Measurements from ENCODE around the gene KRTAP19-7.

The KRTAP19-7 gene, protein sequence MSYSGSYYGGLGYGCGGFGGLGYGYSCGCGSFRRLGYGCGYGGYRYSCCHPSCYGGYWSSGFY

DNA sequence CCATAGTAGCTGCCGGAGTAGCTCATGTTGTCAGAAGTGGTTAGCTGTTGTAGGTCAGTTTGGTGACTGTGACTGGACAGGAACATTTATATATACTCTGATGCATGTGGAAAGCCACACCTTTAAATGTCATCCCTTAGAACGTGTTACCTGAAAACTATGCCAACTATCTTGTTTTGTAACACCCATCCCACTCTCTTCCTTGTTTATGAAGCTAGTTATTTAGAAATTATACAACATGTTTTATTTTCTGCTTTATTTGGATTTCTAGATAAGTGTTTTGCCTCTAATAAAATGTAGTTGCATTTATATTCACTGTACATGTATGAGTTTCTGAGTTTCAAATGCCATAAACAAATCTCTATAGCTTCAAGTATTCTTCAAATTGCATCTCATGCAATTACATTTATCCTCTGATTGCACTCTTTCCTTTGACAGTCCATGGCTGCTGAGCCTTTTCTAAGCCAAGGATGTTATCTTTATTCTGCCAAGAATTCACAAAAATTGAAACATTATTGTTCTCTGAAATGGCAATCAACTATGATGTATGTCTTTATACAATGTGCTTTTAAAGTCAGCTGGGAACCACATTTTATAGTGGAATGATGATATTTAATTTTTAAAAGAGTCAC, at the start of gene KRTAP19-7:
Gene KRTAP19-7 (minus strand): TSS at position 51 of the 632 bp plus-strand sequence. CDS start 25 bp downstream, at position 26.
- Histone ChIP-seq H3K9ac (ENCODE audit: low read length) (no peak within 1 kb of the TSS), H3K9me3 (ENCODE audit: control insufficient read depth, low read depth, low read length) (no peaks in the 10 kb centered on the region), H3K27me3 (ENCODE audit: control insufficient read depth, insufficient read depth, low read length) (no peaks in the 10 kb centered on the region)

DNA sequence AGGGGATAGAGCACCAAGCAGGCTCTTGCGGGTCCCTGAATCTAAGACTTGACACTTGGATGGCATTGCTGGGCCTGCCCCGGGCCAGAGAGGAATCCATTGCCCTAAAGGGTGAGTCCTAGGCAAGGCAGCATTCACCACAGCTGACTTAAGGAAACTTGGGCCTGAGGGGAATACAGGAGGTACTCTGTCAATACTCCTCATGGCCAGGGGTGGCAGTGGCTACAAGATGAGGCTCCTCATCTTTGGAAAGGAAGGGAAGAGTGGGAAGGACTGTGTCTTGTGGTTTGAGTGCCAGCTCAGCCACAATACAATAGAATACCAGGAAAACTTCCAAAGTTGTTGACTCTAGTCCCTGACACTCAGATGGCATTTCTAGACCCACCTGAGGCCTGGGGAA, 44.9 kb upstream of the KRTAP19-7 start:
- H3K4me1 ChIP-seq (ENCODE audit: control insufficient read depth, low read depth, low read length): no peaks in the 10 kb centered on the region
- no peaks in the 10 kb centered on the region for H3K27me3 ChIP-seq (ENCODE audit: control insufficient read depth, insufficient read depth, low read length)
- no peaks in the 10 kb centered on the region for H3K36me3 ChIP-seq (ENCODE audit: control insufficient read depth, low read depth, low read length)
- H3K27ac ChIP-seq (ENCODE audit: low read length): no peak overlapping the region
- no peaks in the 10 kb centered on the region for H3K9me3 ChIP-seq (ENCODE audit: control insufficient read depth, low read depth, low read length)
- no peak overlapping the region for H3K9ac ChIP-seq (ENCODE audit: low read length)
- no peak overlapping the region for H3K4me3 ChIP-seq (ENCODE audit: low read length)

More for the DNA sequence above, at the start of gene KRTAP19-7:
- Histone ChIP-seq H3K36me3 (ENCODE audit: control insufficient read depth, low read depth, low read length) (no peaks in the 10 kb centered on the region), H3K27ac (ENCODE audit: low read length) (no peak within 1 kb of the TSS), H3K4me1 (ENCODE audit: control insufficient read depth, low read depth, low read length) (no peaks in the 10 kb centered on the region), H3K4me3 (ENCODE audit: low read length) (no peak within 1 kb of the TSS)

DNA sequence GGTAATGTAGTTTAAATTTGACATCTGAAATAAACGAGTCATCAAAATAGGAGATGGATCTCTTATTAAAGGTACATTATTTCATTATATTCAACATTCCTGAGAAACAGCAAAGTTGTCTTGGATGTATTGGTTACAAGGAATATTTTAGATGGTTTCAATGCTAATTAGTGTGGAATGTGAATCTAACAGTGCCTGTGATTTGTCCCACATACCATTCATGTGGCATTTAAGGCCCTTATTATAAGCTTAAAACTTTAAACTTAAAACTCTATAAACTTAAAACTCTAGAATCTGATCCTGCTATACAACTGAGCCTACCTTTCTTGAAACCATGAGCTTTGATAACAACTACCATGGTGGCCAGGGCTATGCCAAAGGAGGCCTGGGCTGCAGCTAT, 39.7 kb upstream of the KRTAP19-7 start, which contains the start of gene KRTAP22-1:
Gene KRTAP22-1 (plus strand): TSS at position 301 of the 400 bp plus-strand sequence.
- no peaks in the 10 kb centered on the region for H3K27me3 ChIP-seq (ENCODE audit: control insufficient read depth, insufficient read depth, low read length)
- H3K4me1 ChIP-seq (ENCODE audit: control insufficient read depth, low read depth, low read length): no peaks in the 10 kb centered on the region
- no peak within 1 kb of the TSS for H3K9ac ChIP-seq (ENCODE audit: low read length)
- no peaks in the 10 kb centered on the region for H3K36me3 ChIP-seq (ENCODE audit: control insufficient read depth, low read depth, low read length)
- H3K27ac ChIP-seq (ENCODE audit: low read length): no peak within 1 kb of the TSS
- no peak within 1 kb of the TSS for H3K4me3 ChIP-seq (ENCODE audit: low read length)
- no peaks in the 10 kb centered on the region for H3K9me3 ChIP-seq (ENCODE audit: control insufficient read depth, low read depth, low read length)

DNA sequence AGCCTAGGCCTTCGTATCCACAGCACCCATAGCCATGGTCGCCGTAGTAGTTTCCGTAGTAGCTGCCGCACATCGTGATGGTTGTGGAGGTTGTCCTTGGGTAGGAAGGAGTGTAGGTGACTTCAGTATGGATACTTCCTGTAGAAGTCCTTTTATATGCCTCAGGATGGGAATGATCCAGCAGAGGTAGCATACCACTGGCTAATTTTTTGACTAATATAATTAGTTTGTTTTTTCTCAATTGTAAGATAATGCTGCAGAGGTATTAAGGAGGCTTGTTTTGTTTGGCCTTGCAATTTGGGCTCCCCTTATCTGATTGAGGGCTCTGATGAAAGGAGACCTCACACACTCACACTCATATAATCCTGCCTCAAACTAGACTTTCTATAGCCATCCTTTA, 37.7 kb upstream of the KRTAP19-7 start, which contains the start of gene KRTAP6-2:
Gene KRTAP6-2 (minus strand): TSS at position 101 of the 400 bp plus-strand sequence. CDS start 28 bp downstream, at position 73.
- no peaks in the 10 kb centered on the region for H3K27me3 ChIP-seq (ENCODE audit: control insufficient read depth, insufficient read depth, low read length)
- H3K36me3 ChIP-seq (ENCODE audit: control insufficient read depth, low read depth, low read length): no peaks in the 10 kb centered on the region
- H3K4me1 ChIP-seq (ENCODE audit: control insufficient read depth, low read depth, low read length): no peaks in the 10 kb centered on the region
- no peak within 1 kb of the TSS for H3K27ac ChIP-seq (ENCODE audit: low read length)
- no peak within 1 kb of the TSS for H3K9ac ChIP-seq (ENCODE audit: low read length)
- H3K4me3 ChIP-seq (ENCODE audit: low read length): no peak within 1 kb of the TSS
- H3K9me3 ChIP-seq (ENCODE audit: control insufficient read depth, low read depth, low read length): no peaks in the 10 kb centered on the region

DNA sequence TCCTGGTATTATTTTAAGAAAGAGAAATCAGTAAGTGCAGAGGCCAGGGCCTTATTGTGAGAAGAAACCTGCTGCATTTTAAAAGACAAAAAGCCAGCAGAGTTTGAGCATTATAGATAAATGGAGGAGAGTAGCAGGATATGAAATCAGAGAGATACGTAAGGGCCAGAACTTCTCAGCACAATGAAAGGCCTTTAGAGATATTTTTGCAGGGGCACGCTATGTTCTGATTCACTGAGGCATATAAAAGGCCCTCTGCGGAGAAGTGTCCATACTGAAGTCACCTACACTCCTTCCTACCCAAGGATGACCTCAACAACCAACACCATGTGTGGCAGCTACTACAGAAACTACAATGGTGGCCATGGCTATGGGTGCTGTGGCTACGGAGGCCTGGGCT, 31.0 kb upstream of the KRTAP19-7 start, which contains the start of gene KRTAP6-3:
Gene KRTAP6-3 (plus strand): TSS at position 301 of the 400 bp plus-strand sequence. CDS start 6 bp downstream, at position 307.
- no peak within 1 kb of the TSS for H3K9ac ChIP-seq (ENCODE audit: low read length)
- no peak within 1 kb of the TSS for H3K27ac ChIP-seq (ENCODE audit: low read length)
- no peaks in the 10 kb centered on the region for H3K27me3 ChIP-seq (ENCODE audit: control insufficient read depth, insufficient read depth, low read length)
- no peak within 1 kb of the TSS for H3K4me3 ChIP-seq (ENCODE audit: low read length)
- H3K36me3 ChIP-seq (ENCODE audit: control insufficient read depth, low read depth, low read length): no peaks in the 10 kb centered on the region
- H3K4me1 ChIP-seq (ENCODE audit: control insufficient read depth, low read depth, low read length): no peaks in the 10 kb centered on the region
- no peaks in the 10 kb centered on the region for H3K9me3 ChIP-seq (ENCODE audit: control insufficient read depth, low read depth, low read length)

DNA sequence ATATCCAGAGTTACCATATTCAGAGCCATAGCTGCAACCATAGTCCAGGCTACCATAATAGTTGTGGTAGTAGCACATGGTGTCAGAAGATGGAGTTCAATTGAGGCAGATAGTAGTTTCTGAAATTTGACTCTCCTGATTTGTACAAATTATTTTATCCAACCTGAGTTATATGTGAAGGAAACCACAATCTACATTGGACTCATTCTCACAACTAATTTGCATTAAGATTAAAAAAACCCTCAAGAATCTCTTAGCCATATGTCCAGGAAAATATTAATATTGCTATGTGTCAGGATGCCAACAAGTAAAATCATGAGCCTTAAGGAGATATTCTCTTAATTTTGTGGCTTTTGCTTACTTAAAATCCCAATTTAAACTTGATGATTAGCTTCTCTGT, 29.2 kb upstream of the KRTAP19-7 start, which contains the start of gene KRTAP22-2:
Gene KRTAP22-2 (minus strand): TSS at position 101 of the 400 bp plus-strand sequence.
- Histone ChIP-seq H3K27me3 (ENCODE audit: control insufficient read depth, insufficient read depth, low read length) (no peaks in the 10 kb centered on the region), H3K36me3 (ENCODE audit: control insufficient read depth, low read depth, low read length) (no peaks in the 10 kb centered on the region), H3K4me3 (ENCODE audit: low read length) (no peak within 1 kb of the TSS), H3K9ac (ENCODE audit: low read length) (no peak within 1 kb of the TSS), H3K27ac (ENCODE audit: low read length) (no peak within 1 kb of the TSS), H3K4me1 (ENCODE audit: control insufficient read depth, low read depth, low read length) (no peaks in the 10 kb centered on the region), H3K9me3 (ENCODE audit: control insufficient read depth, low read depth, low read length) (no peaks in the 10 kb centered on the region)

DNA sequence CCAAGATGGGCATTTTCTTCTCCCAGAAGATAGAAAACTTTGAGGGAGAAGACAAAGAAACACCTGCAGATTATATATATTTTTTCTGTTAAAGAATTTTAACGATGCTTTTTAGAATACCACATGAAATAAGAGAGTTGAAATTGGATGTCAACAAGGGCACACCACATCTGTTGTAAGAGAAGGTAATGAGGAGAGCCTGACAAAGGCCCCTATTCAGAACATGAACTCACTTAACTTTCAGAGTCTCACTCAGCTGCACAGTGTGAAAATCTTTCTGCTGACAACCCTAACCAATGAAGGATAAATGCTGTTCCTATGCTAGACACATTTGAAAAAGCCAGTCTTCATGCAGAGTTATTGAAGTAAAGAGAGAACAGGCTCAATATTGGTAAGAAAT, 21.8 kb upstream of the KRTAP19-7 start:
- Histone ChIP-seq H3K27ac (ENCODE audit: low read length) (no peak overlapping the region), H3K27me3 (ENCODE audit: control insufficient read depth, insufficient read depth, low read length) (no peaks in the 10 kb centered on the region), H3K4me1 (ENCODE audit: control insufficient read depth, low read depth, low read length) (no peaks in the 10 kb centered on the region), H3K36me3 (ENCODE audit: control insufficient read depth, low read depth, low read length) (no peaks in the 10 kb centered on the region), H3K9ac (ENCODE audit: low read length) (no peak overlapping the region), H3K9me3 (ENCODE audit: control insufficient read depth, low read depth, low read length) (no peaks in the 10 kb centered on the region), H3K4me3 (ENCODE audit: low read length) (no peak overlapping the region)

DNA sequence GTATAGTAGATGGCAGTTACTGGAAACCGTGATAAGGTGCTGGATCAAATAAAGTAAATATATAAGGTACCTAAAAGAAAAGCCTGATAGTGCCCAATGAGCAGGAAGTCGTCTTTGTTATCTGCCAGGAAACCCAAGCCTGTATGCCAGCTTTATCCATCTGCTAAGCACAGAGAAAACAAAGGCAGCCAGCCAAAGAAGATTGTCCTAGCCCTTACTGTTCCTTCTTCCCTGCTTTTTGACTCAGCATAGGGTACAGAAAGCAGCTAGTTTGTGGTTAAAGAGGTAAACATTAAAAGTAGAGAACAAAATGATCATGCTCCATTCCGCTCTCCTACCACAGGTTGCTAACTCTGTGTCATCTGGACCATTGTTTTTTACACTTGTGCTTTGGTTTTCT, 19.0 kb upstream of the KRTAP19-7 start:
- no peak overlapping the region for H3K9ac ChIP-seq (ENCODE audit: low read length)
- H3K4me3 ChIP-seq (ENCODE audit: low read length): no peak overlapping the region
- H3K36me3 ChIP-seq (ENCODE audit: control insufficient read depth, low read depth, low read length): no peaks in the 10 kb centered on the region
- no peaks in the 10 kb centered on the region for H3K4me1 ChIP-seq (ENCODE audit: control insufficient read depth, low read depth, low read length)
- H3K27me3 ChIP-seq (ENCODE audit: control insufficient read depth, insufficient read depth, low read length): no peaks in the 10 kb centered on the region
- no peak overlapping the region for H3K27ac ChIP-seq (ENCODE audit: low read length)
- no peaks in the 10 kb centered on the region for H3K9me3 ChIP-seq (ENCODE audit: control insufficient read depth, low read depth, low read length)

DNA sequence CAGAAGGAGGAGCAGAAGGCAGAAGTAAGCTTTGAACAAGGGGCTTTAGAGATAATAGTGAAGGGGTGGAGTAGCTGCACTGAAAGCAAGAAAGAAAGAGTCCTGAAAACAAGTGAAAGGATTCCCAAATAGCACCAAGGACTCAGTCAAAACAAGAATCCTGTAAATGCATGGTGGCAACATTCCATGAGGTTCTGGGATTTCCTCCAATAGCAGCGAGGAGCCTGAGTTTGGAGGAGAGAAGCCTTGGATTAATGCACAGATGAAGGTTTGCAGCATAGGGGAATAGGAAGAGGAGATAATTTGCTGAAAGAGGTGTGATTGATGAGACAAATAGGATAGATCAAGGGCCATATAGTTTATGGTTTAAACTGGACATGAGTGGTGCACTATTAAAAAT, 18.2 kb upstream of the KRTAP19-7 start:
- Histone ChIP-seq H3K4me1 (ENCODE audit: control insufficient read depth, low read depth, low read length) (no peaks in the 10 kb centered on the region), H3K36me3 (ENCODE audit: control insufficient read depth, low read depth, low read length) (no peaks in the 10 kb centered on the region), H3K9me3 (ENCODE audit: control insufficient read depth, low read depth, low read length) (no peaks in the 10 kb centered on the region), H3K4me3 (ENCODE audit: low read length) (no peak overlapping the region), H3K27me3 (ENCODE audit: control insufficient read depth, insufficient read depth, low read length) (no peaks in the 10 kb centered on the region), H3K27ac (ENCODE audit: low read length) (no peak overlapping the region), H3K9ac (ENCODE audit: low read length) (no peak overlapping the region)

DNA sequence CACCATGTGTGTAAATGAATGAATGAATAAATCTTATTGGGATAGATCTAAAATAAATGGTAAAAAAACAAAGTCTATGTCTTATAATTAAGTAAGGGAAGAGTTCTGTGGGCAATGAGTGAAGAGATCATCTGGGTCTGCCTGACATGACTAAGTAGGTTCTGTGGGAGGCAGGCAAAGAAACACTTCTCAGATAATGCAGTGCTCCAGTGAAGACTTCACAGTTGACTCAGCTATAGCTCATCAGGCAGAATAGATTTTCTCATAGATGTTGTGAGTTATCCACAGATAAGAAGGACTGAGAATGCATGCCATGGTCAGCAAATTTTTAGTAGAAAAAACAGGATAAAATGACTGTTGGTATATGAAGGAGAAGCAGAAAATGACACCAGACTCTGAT, 16.7 kb upstream of the KRTAP19-7 start:
- Histone ChIP-seq H3K4me1 (ENCODE audit: control insufficient read depth, low read depth, low read length) (no peaks in the 10 kb centered on the region), H3K27me3 (ENCODE audit: control insufficient read depth, insufficient read depth, low read length) (no peaks in the 10 kb centered on the region), H3K9ac (ENCODE audit: low read length) (no peak overlapping the region), H3K9me3 (ENCODE audit: control insufficient read depth, low read depth, low read length) (no peaks in the 10 kb centered on the region), H3K36me3 (ENCODE audit: control insufficient read depth, low read depth, low read length) (no peaks in the 10 kb centered on the region), H3K4me3 (ENCODE audit: low read length) (no peak overlapping the region), H3K27ac (ENCODE audit: low read length) (no peak overlapping the region)

DNA sequence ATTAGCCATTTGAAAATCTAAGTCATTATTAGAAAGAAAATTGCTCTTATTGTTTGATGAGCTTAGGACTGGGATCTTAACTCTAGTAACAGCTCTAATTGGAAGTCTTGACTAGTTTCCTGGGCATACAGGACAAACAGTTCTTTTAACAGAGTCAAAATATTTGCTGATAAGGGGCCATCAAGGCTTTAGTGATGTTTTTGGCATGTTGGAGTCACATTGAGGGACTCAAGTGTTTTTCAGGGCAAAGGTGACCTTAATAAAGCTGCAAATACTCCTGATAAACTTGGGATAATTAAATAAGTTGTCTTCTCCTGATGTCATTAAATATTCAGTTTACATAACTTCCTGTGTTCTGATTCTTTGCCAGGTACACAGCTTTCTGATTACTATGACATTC, 6.5 kb upstream of the KRTAP19-7 start:
- Histone ChIP-seq H3K36me3 (ENCODE audit: control insufficient read depth, low read depth, low read length) (no peaks in the 10 kb centered on the region), H3K27me3 (ENCODE audit: control insufficient read depth, insufficient read depth, low read length) (no peaks in the 10 kb centered on the region), H3K4me1 (ENCODE audit: control insufficient read depth, low read depth, low read length) (no peaks in the 10 kb centered on the region), H3K27ac (ENCODE audit: low read length) (no peak overlapping the region), H3K9me3 (ENCODE audit: control insufficient read depth, low read depth, low read length) (no peaks in the 10 kb centered on the region), H3K9ac (ENCODE audit: low read length) (no peak overlapping the region), H3K4me3 (ENCODE audit: low read length) (no peak overlapping the region)

DNA sequence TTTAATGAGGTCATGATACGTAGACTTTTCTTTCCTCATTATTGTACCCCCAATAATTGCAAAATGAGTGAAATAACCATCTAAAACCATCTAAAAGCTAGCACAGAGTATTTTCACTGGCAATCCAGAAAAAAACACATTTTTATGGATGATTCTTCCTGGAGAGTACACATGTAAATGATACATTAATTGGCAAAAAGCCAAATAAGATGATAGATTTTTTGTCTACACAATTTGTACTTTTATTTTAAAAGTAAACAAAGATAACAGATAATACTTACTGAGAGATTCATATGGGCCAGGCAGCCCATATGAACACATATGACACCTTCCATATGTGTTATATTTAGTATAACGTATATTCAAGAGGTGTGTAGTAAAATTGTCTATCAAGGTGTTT, 2.5 kb upstream of the KRTAP19-7 start:
- H3K27me3 ChIP-seq (ENCODE audit: control insufficient read depth, insufficient read depth, low read length): no peaks in the 10 kb centered on the region
- H3K4me3 ChIP-seq (ENCODE audit: low read length): no peak overlapping the region
- H3K27ac ChIP-seq (ENCODE audit: low read length): no peak overlapping the region
- no peaks in the 10 kb centered on the region for H3K36me3 ChIP-seq (ENCODE audit: control insufficient read depth, low read depth, low read length)
- H3K9ac ChIP-seq (ENCODE audit: low read length): no peak overlapping the region
- H3K4me1 ChIP-seq (ENCODE audit: control insufficient read depth, low read depth, low read length): no peaks in the 10 kb centered on the region
- no peaks in the 10 kb centered on the region for H3K9me3 ChIP-seq (ENCODE audit: control insufficient read depth, low read depth, low read length)

All from iPS-18a (cell line).